Transverse colon (tissue), 4 donors: Measurements from ENCODE around the gene TOLLIP. TPM values are rescaled to one million over a fixed set of nuclear protein-coding genes. Genes with fewer than 3 reads are reported as not detected.

Experiments
- DNase-seq: peaks from one replicate; pipeline ENCODE4 v3.0.0-alpha.2; 2019
- H3K27ac ChIP-seq, 4 donors: fragments of 200-600 bp; sonication (generic); 2 replicates each; pipeline ENCODE4 v1.5.1; 2016 to 2018; ENCODE audit warnings: inconsistent platforms in 4 of 4
- H3K27me3 ChIP-seq: fragments of 200-600 bp; sonication (generic); 2 replicates; pipeline ENCODE4 v1.5.1; 2017; ENCODE audit warnings: inconsistent platforms
- H3K36me3 ChIP-seq, 4 donors: fragments of 200-600 bp; sonication (generic); 2 replicates each; pipeline ENCODE4 v1.5.1; 2017 to 2019; ENCODE audit warnings: inconsistent platforms in 4 of 4
- H3K4me1 ChIP-seq, 4 donors: fragments of 200-600 bp; sonication (generic); 2 replicates each; pipeline ENCODE4 v1.5.1; 2017 to 2020; ENCODE audit warnings: inconsistent platforms in 4 of 4
- H3K4me3 ChIP-seq, 4 donors: fragments of 200-600 bp; sonication (generic); 1 replicate in 1 of 4; 2 replicates in 3 of 4; pipeline versions ENCODE4 v1.5.1 to v1.6.1; 2017 to 2019; ENCODE audit warnings: inconsistent platforms in 4 of 4
- H3K9me3 ChIP-seq, 2 donors: fragments of 200-600 bp; sonication (generic); 2 replicates each; pipeline ENCODE4 v1.5.1; 2017 to 2019; ENCODE audit warnings: inconsistent platforms in 2 of 2
- EP300 ChIP-seq: sonication (generic); formaldehyde crosslinking; IDR thresholded peaks from one replicate; pipeline ENCODE4 v1.6.1; 2017; ENCODE audit warnings: antibody characterized with exemption, low read depth
- POLR2A ChIP-seq: fragments of 450-650 bp; IDR thresholded peaks from one replicate; pipeline ENCODE4 v1.6.1; 2016; ENCODE audit warnings: antibody characterized with exemption, mild to moderate bottlenecking, moderate library complexity
- POLR2AphosphoS5 ChIP-seq, 3 donors: sonication (generic); formaldehyde crosslinking; IDR thresholded peaks; one replicate each; pipeline ENCODE4 v1.6.1; 2016; ENCODE audit warnings: antibody characterized with exemption in 3 of 3
- WGBS, 2 donors: methylation state at CpG; one replicate each; pipeline ENCODE4 v1.1.5; 2018; ENCODE audit warnings: low coverage in 1 of 2; 5-methylcytosine and 5-hydroxymethylcytosine counted together
- in situ Hi-C, 4 donors: fragments of 200-750 bp; cut with MboI; loops; one replicate each; pipeline versions ENCODE4 v1.15.0 to v1.15.1; 2017; ENCODE audit warnings: low sequenced_read_pairs in 3 of 4, low pct_ligation_motif_present in 1 of 4, low pct_unique_long_range_greater_than_20kb in 1 of 4
- intact Hi-C: fragments of 100-400 bp; cut with DNase I; formaldehyde crosslinking; loops from one replicate; pipeline ENCODE4 v1.15.1; 2023; ENCODE audit warnings: low total_unique reads
- total RNA-seq, 4 donors: library from RNA; depleted of rRNA; stranded (reverse); fragments of >200 nt; gene quantifications; one replicate each; pipeline ENCODE4 v1.1.0, GENCODE V29; 2016
- TF ChIP-seq, protein P1 (sequence below), 5 experiments: fragments of 200-600 bp in 3 of 5; fragments of 450-650 bp in 2 of 5; sonication (generic) in 3 of 5; IDR thresholded peaks; 1 replicate in 2 of 5; 2 replicates in 3 of 5; pipeline ENCODE4 v1.5.1; 2016 to 2017; ENCODE audit warnings: antibody characterized with exemption in 5 of 5, inconsistent platforms in 3 of 5, mild to moderate bottlenecking in 2 of 5, moderate library complexity in 1 of 5

The TOLLIP gene
- total RNA-seq, 4 donors from 2014 or later = 25.9 to 132 (median 50.4) TPM

DNA sequence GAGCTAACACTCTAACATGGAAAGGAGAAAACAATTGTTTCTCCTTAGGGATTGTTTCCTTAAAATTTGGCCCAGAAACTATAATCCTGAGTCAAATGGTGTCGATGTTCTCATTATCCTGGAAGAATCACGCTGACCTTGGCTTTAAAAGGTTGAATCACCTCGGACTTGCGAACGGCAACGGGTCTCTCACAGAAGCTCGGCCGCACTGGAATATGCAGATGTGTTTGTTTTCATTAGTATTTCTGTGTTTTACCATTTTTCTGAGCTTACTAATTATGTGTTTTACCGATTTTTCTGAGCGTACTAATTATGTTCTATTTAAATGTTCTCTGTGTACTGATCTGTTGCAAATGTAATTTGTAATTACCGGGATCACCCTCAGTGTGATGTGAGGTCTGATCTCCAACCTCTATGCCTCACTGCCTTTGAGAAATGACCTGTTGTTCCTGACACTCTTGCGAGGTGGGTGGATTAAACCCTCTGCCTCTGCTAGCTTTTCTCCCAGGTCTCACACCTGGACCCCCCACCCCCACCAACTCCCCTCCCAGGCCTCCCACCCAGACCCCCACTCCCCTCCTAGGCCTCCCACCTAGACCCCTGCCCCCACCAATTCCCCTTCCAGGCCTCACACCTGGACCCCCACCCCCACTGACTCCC, 42.0 kb upstream of the TOLLIP start:
- H3K36me3 ChIP-seq = no peaks in the 10 kb centered on the region
- H3K27ac ChIP-seq = no peak overlapping the region
- no peaks in the 10 kb centered on the region for H3K9me3 ChIP-seq
- intact Hi-C loops (no loop called here), in situ Hi-C loops (no loop called here)
- WGBS, 2 donors = 63 to 73% methylated on average over 10 to 12 of the region's 12 CpGs
- TF ChIP-seq POLR2A = no peak
- TF ChIP-seq, protein P1, sequence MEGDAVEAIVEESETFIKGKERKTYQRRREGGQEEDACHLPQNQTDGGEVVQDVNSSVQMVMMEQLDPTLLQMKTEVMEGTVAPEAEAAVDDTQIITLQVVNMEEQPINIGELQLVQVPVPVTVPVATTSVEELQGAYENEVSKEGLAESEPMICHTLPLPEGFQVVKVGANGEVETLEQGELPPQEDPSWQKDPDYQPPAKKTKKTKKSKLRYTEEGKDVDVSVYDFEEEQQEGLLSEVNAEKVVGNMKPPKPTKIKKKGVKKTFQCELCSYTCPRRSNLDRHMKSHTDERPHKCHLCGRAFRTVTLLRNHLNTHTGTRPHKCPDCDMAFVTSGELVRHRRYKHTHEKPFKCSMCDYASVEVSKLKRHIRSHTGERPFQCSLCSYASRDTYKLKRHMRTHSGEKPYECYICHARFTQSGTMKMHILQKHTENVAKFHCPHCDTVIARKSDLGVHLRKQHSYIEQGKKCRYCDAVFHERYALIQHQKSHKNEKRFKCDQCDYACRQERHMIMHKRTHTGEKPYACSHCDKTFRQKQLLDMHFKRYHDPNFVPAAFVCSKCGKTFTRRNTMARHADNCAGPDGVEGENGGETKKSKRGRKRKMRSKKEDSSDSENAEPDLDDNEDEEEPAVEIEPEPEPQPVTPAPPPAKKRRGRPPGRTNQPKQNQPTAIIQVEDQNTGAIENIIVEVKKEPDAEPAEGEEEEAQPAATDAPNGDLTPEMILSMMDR (IDR thresholded peaks at IDR 0.05) = no peak
- TF ChIP-seq POLR2AphosphoS5 (IDR thresholded peaks at IDR 0.05) = no peak
- no peak for TF ChIP-seq EP300
- peaks cover 22% of the 10 kb centered on the region for H3K27me3 ChIP-seq
- DNase-seq = no peak
- no peak overlapping the region for H3K4me3 ChIP-seq
- no peaks in the 10 kb centered on the region for H3K4me1 ChIP-seq

DNA sequence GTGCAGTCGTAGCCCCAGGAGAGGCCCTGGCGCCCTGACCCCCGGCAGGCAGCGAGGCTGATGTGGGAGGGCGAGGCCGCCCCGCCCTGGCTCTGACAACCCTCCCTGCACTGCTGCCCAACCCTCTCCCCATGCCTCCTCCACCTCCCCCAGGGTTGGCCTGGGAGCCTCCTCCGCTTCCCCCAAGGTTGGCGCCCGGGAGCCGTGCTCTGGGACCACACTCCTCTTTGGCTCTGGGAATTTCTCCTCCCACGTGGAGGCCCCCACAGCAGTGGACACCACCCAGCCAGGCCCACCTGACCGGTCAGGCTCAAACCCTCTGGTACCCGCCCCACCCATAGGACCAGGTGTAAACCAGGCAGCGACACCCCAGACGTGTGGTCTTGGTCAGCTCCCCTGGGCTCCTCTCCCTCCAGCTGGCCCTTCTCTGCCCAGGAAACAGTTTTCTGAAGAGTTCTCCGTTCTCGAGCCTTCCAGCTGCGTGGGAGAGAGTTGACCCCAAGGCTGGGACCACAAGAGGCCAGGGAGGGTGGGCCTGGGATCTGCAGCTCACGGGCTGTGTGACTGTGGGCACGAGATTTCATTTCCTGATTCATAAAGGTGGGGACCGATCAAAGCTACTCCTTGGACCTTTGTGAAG, 40.8 kb upstream of the TOLLIP start:
- H3K36me3 ChIP-seq = no peaks in the 10 kb centered on the region
- in situ Hi-C loops = no loop called here
- no peaks in the 10 kb centered on the region for H3K4me1 ChIP-seq
- no peaks in the 10 kb centered on the region for H3K9me3 ChIP-seq
- intact Hi-C loops = no loop called here
- 52 to 57% methylated on average over 10 to 15 of the region's 22 CpGs for WGBS, 2 donors
- DNase-seq = no peak
- no peak overlapping the region for H3K4me3 ChIP-seq
- TF ChIP-seq POLR2A = no peak
- TF ChIP-seq, protein P1 (IDR thresholded peaks at IDR 0.05) = no peak
- TF ChIP-seq POLR2AphosphoS5 (IDR thresholded peaks at IDR 0.05) = no peak
- TF ChIP-seq EP300 = no peak
- H3K27ac ChIP-seq = no peak overlapping the region
- peaks cover 22% of the 10 kb centered on the region for H3K27me3 ChIP-seq

DNA sequence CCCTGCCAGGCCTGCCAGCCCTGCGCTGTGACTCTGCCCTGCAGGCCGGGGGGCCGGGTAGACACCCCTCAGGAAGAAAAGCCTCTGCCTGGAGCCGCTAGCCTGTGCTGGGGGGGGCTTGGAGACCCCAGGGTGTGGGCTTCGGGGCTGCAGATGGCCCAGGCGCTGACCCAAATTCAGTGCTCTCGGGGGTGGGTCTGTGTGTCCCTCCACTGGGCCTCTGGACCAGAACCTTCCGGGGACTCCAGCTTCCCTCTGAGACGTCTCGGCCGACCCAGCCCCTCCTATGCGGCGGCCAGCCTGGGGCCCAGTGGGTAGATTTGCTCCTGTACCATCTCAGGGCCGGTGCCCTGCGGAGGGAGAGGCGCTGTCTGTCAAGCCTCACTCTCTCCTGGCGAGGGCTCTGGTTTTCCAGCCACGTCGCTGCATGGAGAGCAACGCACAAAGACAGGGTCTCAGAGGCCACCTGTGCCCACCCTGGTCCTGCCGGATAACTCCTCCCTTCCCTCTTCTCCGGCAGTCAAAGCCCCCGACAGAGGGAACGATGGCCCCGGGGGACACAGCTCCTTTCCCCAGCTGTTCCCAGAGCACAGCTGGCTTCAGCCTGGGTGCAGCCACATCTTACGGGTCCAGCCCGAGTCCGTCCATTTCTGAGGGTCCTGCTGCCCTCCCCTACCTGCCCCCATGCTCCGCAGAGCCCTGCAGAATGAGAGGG, 40.1 kb upstream of the TOLLIP start:
- H3K27ac ChIP-seq = no peak overlapping the region
- no peaks in the 10 kb centered on the region for H3K9me3 ChIP-seq
- 72% methylated on average over 29 of the region's 29 CpGs; no CpG with 5 or more reads in 1 of the 2 donors for WGBS, 2 donors
- no peaks in the 10 kb centered on the region for H3K4me1 ChIP-seq
- H3K4me3 ChIP-seq = no peak overlapping the region
- in situ Hi-C loops (no loop called here), intact Hi-C loops (no loop called here)
- no peak for DNase-seq
- TF ChIP-seq POLR2A = no peak
- no peak for TF ChIP-seq EP300
- TF ChIP-seq POLR2AphosphoS5 (IDR thresholded peaks at IDR 0.05) = no peak
- TF ChIP-seq, protein P1 (IDR thresholded peaks at IDR 0.05) = no peak
- H3K27me3 ChIP-seq = peaks cover 22% of the 10 kb centered on the region
- no peaks in the 10 kb centered on the region for H3K36me3 ChIP-seq

DNA sequence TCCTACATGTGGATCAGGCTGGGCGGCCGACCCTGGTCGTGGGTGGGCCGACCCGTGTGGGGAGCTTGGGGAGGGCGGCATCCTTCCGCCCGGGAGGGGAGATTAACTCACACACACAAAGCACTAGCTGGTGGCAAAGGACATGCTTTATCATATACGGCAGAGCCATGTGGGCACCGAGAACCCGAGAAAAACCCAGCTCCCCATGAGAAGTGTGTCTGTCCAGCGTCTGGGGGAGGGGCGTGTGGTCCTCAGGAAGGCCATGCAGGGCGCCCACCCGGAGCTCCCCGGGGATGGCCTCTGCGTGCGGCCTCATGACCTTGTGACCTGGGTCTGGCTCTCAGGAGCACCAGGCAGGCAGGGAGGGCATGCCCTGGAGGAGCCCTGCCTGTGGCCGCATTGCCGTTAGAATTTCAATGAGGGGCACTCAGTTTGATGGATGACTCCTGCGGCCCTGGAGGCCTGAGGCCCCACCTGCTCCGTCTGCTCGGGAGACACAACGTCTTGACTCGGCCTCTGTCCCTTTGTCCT, 39.4 kb upstream of the TOLLIP start:
- Histone ChIP-seq H3K36me3 (no peaks in the 10 kb centered on the region), H3K9me3 (no peaks in the 10 kb centered on the region), H3K4me3 (no peak overlapping the region), H3K4me1 (no peaks in the 10 kb centered on the region), H3K27ac (no peak overlapping the region), H3K27me3 (peaks cover 17% of the 10 kb centered on the region)
- 59% methylated on average over 13 of the region's 25 CpGs; no CpG with 5 or more reads in 1 of the 2 donors for WGBS, 2 donors
- no peak for DNase-seq
- TF ChIP-seq EP300 = no peak
- no peak for TF ChIP-seq POLR2AphosphoS5 (IDR thresholded peaks at IDR 0.05)
- TF ChIP-seq POLR2A = no peak
- TF ChIP-seq, protein P1 (IDR thresholded peaks at IDR 0.05) = no peak
- intact Hi-C loops (no loop called here), in situ Hi-C loops (no loop called here)
